GM18520 (cell line): ENCODE results near the gene FNDC3A.

Source experiments
- ATAC-seq: cut with Tn5 transposase; IDR thresholded peaks from one replicate; pipeline ENCODE4 v1.9.1; 2021; ENCODE audit not compliant: unreplicated experiment

Gene FNDC3A

DNA sequence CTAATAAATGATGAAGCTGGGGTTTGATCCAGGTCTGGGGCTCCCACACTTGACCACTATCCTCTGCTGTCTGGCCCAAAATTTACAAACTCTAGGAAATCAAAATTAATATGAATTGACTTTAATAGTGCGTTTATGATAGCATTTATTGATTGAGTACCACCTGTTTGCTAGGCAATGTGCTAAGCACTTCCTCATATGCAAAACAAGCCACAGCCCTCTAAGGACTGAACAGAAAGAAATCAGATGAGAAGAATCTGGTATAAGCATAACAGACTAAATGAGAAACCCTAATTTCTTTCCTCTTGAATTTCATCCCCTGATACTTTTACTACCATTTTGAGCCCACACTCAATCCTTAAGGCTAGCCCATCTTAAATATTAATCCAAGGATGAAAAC is 237.8 kb downstream of the FNDC3A start:
- no peak for ATAC-seq

DNA sequence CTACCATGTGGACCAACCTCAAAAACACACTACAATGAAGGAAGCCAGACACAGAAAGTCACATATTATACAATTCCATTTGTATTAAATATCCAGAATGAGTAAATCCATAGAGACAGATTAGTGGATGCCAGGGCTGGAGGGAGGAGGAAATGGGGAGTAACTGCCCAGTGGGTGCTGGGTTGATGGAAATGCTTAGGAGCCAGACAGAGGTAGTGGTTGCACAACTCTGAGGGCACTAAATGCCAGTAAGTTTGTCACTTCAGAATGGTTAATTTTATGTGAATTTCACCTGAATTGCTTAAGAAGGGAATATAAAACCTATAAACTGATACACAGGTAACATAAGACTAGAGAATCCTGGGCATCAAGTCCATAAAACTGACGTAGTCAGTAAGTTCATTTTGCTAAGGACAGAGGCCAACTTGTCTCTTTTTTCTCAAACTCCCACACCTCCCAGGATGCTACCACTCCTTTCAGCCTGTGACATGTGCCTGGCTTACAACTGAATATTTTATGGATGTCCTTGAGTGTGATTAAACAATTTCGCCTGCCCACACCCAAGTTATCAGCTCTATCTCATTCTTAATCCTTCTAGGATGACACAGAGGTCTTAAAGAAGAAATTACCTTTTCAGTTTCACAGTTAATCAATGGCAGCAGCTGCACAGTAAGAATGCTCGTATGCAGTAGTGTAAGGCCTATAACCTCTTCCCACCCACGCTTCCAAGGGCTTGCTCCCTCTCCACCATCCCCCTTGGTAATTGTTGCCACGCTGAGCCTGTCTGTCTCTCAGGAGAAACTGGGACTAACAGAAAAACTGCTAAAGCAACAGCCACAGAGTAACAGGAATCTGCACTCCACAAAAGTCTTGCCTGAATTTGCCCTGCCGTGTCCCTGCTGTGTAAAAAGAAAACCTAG is 238.5 kb downstream of the FNDC3A start:
- ATAC-seq, result no peak

DNA sequence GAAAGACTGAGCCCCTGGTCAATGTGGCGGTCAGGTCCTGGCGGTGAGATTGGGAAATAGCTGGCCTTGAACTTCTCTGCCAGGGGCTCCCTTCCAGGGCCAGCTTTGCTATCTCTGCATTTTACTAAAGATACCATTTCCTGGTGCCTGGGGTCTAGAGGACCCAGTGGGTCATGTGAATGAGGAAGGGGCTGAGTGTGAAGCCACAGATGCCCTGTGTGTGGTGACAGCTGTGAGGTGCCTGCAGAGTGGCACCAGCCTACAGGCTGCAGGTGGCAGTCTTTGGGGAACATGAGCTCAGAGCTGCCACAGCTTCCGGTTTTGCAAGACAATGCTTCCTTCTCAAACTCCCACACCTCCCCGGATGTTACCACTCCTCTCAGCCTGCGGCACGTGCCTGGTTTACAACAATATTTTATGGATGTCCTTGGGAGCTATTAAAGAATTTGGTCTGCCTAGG is 239.2 kb downstream of the FNDC3A start:
- ATAC-seq, result peak; percentile 73

DNA sequence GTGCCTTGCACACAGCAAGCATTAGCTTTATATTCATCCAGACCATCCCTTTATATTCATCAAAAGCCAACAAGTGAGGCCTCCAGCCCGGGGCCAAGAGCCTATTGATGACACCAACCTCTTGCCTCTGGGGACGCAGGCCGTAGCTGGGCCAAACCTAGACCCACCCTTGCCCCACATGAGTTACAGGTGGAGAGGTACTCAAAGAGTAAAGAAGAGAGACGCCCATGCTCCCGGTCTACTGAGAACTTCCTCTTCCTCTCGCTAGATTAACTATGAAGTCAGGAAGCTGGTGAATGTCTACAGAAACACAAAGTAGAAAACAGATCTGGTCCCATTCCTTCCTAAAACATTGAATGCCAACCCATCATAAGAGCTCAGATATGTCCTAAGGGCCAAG is 240.6 kb downstream of the FNDC3A start:
- ATAC-seq, result no peak

DNA sequence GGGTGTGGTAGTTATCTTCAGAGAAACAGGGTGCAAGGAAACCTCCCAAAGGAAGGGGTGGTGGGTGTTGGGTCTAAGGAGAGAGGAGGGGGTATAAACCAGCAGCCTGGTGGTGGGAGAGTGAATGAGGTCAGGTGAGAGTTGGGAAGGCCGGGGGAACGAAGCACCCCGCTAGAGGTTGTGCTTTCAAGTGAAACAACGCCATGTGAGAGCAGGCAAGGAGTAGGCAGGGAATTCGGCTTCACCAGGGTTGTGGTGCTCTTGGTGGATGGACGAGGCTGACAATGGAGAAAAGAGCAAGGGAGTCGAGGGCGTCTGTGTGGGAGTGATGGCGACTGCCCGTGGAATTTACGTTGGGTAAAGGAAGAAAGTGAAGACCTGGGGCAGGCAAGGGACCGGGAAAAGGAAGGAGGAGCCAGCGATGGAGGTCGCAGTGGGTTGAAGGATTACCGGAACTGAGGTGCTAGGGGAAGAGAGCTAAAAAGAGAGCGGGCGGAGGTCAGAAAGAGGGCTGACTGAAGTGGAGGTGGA is 242.3 kb downstream of the FNDC3A start:
- no peak for ATAC-seq

DNA sequence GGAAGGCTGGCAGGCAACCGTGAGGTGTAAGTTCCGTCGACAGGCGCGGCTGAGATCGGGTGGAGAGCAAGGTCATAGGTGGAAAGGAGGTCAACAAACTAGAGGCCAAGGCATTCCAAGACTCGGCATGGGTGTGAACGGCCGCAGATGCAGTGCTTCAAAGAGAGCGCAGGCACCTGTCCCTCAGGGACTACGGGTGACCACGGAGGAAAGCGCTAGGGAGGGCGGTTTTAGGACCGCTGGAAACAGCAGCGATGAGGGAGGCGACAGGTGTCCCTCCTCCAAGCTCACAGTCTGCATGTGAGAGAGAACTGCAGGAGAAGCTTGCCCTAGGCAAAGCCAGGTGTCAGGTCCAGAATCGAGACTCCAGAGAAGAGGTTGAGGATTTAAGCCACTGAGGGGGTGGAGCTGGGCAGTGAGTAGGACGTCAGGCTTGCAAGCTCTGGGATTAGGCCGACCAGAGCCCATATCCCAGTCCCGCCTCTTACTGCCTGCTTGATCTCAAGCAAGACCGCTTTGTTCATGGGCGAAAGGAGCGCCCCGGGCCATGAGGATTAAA is 242.9 kb downstream of the FNDC3A start:
- ATAC-seq, result no peak

DNA sequence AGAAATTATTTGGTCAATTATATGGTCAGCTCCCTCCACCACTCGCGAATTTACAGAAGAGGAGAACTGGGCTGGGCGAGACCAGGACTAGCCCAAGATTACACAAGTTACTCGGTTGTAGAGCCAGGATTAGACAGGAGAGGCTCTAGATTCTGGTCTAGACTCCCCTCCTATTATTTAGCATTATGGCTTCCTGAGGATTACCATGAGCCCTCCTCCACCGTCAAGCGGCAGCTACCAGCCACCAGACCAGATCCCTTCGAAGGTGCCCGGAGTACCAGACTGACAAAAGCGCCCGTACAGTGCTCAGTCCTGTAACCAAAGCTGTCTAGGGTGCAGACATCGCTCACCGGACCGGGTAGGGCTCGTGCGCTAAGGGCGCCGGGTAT is 243.9 kb downstream of the FNDC3A start:
- ATAC-seq, result no peak

DNA sequence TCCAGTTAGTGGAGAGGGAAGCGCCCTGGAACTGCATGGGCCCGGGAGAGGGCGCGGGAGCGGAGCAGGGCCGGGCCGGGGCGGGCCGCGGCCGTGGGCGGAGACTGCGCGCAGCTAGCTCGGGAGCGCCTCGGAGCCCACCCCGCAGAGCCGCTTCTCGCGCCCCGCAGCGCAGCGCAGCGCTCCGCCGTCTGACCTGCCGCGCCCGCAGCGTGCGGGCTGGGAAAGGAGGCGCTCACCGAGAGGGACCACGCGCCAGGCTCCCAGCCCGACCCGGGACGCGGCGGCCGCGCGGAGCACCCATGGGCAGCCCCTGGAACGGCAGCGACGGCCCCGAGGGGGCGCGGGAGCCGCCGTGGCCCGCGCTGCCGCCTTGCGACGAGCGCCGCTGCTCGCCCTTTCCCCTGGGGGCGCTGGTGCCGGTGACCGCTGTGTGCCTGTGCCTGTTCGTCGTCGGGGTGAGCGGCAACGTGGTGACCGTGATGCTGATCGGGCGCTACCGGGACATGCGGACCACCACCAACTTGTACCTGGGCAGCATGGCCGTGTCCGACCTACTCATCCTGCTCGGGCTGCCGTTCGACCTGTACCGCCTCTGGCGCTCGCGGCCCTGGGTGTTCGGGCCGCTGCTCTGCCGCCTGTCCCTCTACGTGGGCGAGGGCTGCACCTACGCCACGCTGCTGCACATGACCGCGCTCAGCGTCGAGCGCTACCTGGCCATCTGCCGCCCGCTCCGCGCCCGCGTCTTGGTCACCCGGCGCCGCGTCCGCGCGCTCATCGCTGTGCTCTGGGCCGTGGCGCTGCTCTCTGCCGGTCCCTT is 244.5 kb downstream of the FNDC3A start, which contains the start of gene MLNR:
Gene MLNR (plus strand): TSS at position 303 of the 820 bp plus-strand sequence. CDS start 0 bp downstream, at position 303.
- ATAC-seq, result no peak

DNA sequence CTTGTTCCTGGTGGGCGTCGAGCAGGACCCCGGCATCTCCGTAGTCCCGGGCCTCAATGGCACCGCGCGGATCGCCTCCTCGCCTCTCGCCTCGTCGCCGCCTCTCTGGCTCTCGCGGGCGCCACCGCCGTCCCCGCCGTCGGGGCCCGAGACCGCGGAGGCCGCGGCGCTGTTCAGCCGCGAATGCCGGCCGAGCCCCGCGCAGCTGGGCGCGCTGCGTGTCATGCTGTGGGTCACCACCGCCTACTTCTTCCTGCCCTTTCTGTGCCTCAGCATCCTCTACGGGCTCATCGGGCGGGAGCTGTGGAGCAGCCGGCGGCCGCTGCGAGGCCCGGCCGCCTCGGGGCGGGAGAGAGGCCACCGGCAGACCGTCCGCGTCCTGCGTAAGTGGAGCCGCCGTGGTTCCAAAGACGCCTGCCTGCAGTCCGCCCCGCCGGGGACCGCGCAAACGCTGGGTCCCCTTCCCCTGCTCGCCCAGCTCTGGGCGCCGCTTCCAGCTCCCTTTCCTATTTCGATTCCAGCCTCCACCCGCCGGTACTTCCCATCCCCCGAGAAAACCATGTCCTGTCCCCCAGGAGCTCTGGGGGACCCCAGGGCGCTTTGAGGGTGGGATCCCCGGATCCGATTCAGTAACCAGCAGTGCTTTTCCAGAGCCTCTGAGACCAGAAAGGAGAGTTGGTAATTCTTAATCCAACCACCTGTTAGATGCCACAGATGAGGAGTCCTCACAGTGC is 245.3 kb downstream of the FNDC3A start:
- no peak for ATAC-seq

DNA sequence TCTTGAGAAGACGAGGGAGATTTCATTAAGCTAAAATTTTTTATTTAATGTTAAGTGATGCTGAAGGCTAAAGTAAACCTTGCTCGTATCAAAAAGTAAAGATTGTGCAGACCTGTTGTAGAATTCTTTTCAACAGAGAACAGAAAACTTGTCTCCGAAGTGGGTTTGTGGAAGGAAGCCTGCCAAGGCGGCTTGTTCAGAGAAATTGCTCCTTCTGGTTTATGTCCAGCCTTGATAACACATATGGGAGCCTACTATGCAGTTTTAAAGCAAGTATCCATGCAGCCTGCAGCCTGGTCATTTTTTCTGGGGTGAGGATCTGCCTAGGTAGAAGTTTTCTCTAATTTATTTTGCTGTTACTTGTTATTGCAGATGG is 245.9 kb downstream of the FNDC3A start:
- no peak for ATAC-seq

DNA sequence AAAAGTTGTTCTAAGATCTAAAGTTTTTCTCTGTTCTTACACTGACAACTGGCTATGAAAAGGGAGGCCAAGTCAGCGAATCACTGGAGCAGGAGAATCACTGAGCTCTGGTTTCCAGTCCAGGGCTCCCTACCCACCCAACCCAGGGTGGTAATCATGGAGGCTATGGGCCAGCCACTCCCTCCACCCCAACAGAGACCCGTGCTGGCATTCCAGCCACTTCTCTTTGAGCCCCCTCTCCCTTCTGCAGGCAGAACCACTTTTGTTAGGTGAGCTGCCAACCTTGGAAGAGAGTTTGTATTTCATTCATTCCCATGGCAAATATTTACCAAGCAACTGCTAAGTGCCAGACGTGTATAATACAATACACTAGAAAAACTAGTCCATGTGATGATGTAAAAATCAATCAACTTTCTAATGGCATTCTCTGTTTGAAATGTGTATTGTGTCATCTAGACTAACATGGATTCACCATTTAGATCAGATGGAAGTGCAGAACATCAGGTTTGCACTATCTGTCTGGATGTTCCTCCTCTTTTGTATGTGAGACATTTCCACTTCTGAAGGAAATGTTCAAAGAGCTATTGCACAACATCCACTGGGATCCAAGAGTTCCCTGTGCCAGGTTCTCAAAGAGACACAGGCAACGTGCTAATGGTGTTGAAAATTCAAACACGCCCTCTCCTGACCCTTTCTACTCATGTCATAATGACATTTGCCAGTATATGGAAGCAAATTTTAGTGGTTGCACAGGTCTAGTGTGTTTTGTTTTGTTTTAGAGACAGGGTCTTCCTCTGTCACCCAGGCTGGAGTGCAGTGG is 249.7 kb downstream of the FNDC3A start:
- ATAC-seq, result no peak

DNA sequence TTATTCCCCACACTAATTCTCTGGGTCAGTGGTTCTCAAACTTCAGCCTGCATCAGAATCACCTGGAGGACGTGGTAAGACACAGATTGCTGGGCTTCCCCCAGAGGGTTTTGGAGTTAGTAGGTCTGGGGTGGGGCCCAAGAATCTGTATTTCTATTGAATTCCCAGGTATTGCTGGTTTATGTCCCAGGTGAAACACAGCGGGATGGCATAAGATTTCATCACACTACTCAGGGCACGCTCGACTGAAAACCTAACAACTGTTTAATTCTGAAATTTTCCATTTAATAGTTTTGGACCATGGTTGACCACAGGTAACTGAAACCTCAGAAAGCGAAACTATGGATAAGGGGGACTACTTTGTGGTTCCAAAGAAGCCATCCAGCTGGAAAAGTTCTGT is 250.9 kb downstream of the FNDC3A start:
- ATAC-seq, result no peak

DNA sequence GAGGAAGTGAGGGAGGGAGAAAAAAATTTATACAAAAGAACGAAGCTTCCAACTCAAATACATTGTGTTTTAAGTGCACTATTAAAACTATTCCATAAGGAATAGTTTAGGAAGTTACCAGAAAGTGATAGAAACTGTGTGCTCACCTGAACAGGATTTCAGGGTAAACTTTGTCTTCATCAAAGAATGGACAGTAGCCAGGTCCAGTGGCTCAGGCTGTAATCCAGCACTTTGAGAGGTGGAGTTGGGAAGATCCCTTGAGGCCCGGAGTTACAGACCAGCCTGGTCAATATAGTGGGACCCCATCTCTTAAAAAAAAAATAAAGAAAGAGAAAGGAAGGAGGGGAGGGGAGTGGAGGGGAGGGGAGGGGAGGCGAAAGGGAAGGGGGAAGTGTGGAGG is 259.0 kb downstream of the FNDC3A start:
- no peak for ATAC-seq

DNA sequence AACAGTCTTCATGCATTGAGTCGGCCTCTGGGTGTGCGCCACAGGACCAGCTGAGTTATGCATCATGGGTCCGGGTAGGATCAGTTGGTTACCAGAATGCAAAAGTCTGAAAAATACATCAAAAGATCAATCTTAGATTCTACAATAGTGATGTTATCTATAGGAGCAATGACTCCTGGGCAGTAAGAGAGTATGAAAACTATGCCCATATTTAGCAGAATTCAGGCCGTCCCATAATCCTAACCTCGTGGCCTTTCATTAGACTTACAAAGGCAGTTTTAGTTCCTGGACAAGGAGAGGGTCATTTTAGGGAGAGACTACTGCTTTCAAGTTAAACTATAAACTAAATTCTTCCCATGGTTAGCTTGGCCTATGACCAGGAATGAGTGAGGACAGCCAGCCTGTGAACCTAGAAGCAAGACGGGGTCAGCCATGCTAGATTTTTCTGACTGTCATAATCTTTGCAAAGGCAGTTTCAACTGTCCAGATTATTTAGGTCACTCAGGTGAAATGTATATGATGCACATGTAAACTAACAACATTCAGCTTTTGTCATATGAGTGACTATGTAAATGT is 260.2 kb downstream of the FNDC3A start:
- ATAC-seq, result no peak

DNA sequence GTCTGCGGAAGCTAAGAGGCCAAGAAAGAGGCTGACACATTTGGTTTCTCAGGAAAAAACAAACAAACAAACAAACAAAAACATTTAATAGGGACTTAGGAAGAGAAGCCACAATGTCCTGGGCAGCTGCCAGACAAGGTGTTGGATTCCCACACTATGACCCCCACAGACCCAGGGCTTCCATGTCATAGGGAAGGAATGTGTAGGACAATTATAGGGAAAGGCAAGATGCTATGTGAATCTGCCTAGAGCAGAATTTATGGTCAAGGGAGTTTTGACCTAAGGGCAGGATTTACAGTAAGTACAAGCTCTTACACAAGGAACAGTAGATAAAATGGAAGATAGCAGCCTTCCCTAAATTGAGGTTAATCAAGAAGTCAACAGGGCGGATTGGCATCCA is 262.9 kb downstream of the FNDC3A start:
- ATAC-seq, result no peak

DNA sequence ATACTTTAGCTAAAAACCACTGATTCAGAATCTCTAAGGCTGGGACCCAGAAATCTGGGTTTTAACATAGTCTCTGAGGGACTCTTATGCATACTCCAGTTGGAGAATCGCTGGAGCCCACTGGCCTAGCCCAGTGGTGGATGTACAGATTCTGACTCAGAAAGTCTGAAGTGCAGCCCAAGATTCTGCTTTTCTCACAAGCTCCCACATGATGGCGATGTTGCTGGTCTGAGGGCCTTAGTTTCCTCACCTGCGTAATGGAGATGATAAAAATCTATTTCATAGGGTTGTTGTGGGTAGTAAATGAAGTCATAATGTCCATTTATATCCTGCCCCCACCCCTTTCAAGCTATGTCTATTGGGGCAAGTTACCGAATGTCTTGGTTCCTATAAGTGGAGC is 264.3 kb downstream of the FNDC3A start:
- ATAC-seq, result no peak

DNA sequence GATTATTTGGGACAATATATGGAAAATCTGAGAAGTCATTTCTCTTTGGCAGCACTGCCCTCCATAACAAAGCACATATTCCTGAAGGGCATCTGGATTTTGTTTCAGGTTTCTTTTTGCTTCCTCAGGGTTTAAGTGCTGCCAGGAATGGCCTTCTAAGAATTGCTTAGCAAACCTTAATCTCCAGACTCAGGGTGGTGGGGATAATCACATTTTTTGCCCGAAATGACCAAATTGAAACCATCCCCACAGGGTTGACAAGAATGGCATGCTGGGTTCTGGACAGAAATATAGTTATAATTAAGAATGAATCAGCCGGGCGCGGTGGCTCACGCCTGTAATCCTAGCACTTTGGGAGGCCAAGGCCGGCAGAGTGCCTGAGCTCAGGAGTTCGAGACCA is 265.6 kb downstream of the FNDC3A start:
- ATAC-seq, result no peak

DNA sequence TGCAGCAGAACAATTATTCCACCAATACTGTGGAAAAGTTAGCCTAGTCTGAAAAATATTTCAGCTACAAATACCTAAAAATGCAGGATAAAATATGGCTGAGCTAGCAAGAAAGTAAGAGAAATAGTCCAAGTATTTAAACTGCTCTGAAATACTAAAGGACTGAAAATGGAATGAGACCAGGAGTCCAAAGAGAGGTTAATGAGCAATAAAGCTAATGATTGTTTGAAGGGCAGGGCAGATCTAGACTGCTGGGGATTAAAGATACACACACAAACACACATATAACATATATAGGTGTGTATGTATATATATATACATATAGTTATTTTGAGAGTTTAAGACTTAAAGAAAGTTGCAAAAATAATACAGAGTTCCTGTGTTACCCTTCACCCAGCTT is 269.4 kb downstream of the FNDC3A start:
- no peak for ATAC-seq

DNA sequence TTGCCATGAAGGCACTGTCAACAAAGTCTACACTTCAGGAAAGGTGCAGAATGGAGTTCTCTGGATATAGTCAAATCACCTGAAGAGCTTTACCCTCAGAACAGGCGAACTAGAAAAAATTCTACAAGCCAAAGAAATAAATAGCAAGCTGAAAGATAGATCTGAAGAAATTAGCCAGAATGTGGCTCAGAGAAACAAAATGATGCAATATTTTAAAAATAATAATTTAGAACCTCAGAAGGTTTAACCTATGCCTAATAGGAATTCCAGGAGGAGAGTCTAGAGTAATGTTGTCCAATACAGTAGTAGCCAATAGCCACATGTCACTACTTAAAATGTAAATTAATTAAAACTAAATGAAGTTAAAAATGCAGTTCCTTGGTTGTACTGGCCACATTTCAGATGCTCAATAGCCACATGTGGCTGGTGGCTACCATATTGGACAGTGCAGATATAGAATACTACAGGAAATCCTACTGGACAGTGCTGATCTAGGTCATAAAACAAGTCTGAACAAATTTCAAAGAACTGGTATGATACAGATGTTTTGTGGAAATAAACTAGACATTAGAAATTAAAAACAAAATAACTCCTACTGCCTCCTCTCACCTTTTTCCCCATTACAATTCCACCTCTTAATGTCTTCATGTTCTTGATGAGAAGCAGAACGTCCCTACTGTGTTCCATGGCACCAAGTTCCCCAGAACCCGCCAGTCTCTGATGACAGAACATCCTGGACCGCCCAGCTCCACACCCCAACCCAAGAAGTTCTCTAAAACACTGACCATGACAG is 271.3 kb downstream of the FNDC3A start:
- no peak for ATAC-seq
